HepG2 (cell line): ENCODE measurements around the gene CEP131. TPM values are rescaled to one million over a fixed set of nuclear protein-coding genes. Genes with fewer than 3 reads are reported as not detected.

ENCODE experiments used
- ATAC-seq: fragments of 200-7000 bp; cut with Tn5 transposase; 3 replicates; pipeline ENCODE4 v1.9.1; 2020; ENCODE audit warnings: mild to moderate bottlenecking, moderate library complexity
- BruUV-seq: library from RNA; stranded (reverse); fragments of 400-500 nt; replicated peaks from 2 replicates; lab custom pipeline; 2021; lab: Mats Ljungman, UMichigan
- CTCF ChIA-PET: fragments of 300-600 bp; formaldehyde crosslinking; extraction: SDS; loops from one replicate; lab custom pipeline; 2021; ENCODE audit warnings: low total read pairs, inconsistent platforms, low intra/inter-chr PET ratio; lab: Yijun Ruan, JAX
- POLR2A ChIA-PET: fragments of 350-600 bp; sonication (Branson Sonifier 250); formaldehyde crosslinking; loops from one replicate; lab custom pipeline; 2020; ENCODE audit warnings: antibody characterized with exemption, inconsistent platforms; lab: Yijun Ruan, JAX
- DNase-seq: peaks from one replicate; pipeline ENCODE4 v3.0.0-alpha.2; 2015; ENCODE audit warnings: low spot score
- FAIRE-seq: peaks from 3 replicates; lab custom pipeline; 2011; peaks lifted over from hg19 to GRCh38; lab: Jason Lieb, UNC
- H2AFZ ChIP-seq: one replicate; pipeline ENCODE4 v1.6.1; 2011; ENCODE audit warnings: low read length, inconsistent platforms
- H3K27ac ChIP-seq: fragments of 300-600 bp; 3 replicates; pipeline ENCODE4 v1.8.0; 2011; ENCODE audit warnings: mixed run types, mild to moderate bottlenecking, mixed read lengths, low read length, inconsistent platforms; ENCODE audit not compliant: insufficient read depth; ENCODE audit errors: extremely low read length
- H3K27me3 ChIP-seq, 2 experiments: fragments of 200-600 bp in 1 of 2; 2 replicates in 1 of 2; 3 replicates in 1 of 2; pipeline versions ENCODE4 v1.6.0 to v1.8.0; 2011; ENCODE audit warnings: low read length in 2 of 2, mild to moderate bottlenecking in 2 of 2, moderate library complexity in 2 of 2, inconsistent platforms in 1 of 2; ENCODE audit not compliant: insufficient read depth in 2 of 2, control insufficient read depth in 1 of 2
- H3K36me3 ChIP-seq, 2 experiments: fragments of 200-600 bp in 1 of 2; replicated peaks in 1 of 2; 2 replicates in 1 of 2; 3 replicates in 1 of 2; pipeline versions ENCODE4 v1.5.1 to v1.8.0; 2011; ENCODE audit warnings: low read length in 2 of 2, inconsistent platforms in 1 of 2; ENCODE audit not compliant: insufficient read depth in 2 of 2, control insufficient read depth in 1 of 2
- H3K4me1 ChIP-seq: 2 replicates; pipeline ENCODE4 v1.5.1; 2012; ENCODE audit warnings: low read length, inconsistent platforms; ENCODE audit not compliant: insufficient read depth
- H3K4me2 ChIP-seq: 2 replicates; pipeline ENCODE4 v1.6.0; 2011; ENCODE audit warnings: low read depth, low read length, inconsistent platforms
- H3K4me3 ChIP-seq, 3 experiments: fragments of 200-600 bp in 1 of 3; sonication (generic), shearing (Covaris generic) in 1 of 3; replicated peaks in 1 of 3; 2 replicates each; pipeline ENCODE4 v1.5.1; 2011 to 2016; ENCODE audit warnings: low read length in 3 of 3, inconsistent platforms in 2 of 3, low read depth in 2 of 3, mild to moderate bottlenecking in 2 of 3, control low read depth in 1 of 3, mixed read lengths in 1 of 3; ENCODE audit not compliant: insufficient read depth in 1 of 3
- H3K79me2 ChIP-seq: one replicate; pipeline ENCODE4 v1.6.1; 2011; ENCODE audit warnings: low read length, inconsistent platforms; ENCODE audit not compliant: insufficient read depth
- H3K9ac ChIP-seq: 2 replicates; pipeline ENCODE4 v1.6.0; 2011; ENCODE audit warnings: mild to moderate bottlenecking, low read depth, low read length, inconsistent platforms; ENCODE audit not compliant: insufficient read depth
- H3K9me3 ChIP-seq: 2 replicates; pipeline ENCODE4 v1.5.1; 2012; ENCODE audit warnings: mild to moderate bottlenecking, low read length
- H4K20me1 ChIP-seq: 2 replicates; pipeline ENCODE4 v1.6.0; 2011; ENCODE audit warnings: inconsistent platforms, mild to moderate bottlenecking, low read length, moderate library complexity; ENCODE audit not compliant: insufficient read depth
- FOXP1 ChIP-seq, 2 experiments: fragments of 450-650 bp in 1 of 2; IDR thresholded peaks; 2 replicates each; pipeline ENCODE4 v1.6.1; 2017 to 2018; ENCODE audit warnings: antibody characterized with exemption in 1 of 2
- GPBP1L1 ChIP-seq: sonication (generic); formaldehyde crosslinking; IDR thresholded peaks from 2 replicates; pipeline ENCODE4 v1.5.0; 2020; ENCODE audit warnings: mild to moderate bottlenecking, missing genetic modification reagents
- IKZF1 ChIP-seq: fragments of 450-650 bp; IDR thresholded peaks from 2 replicates; pipeline ENCODE4 v1.7.1; 2016
- PRDM4 ChIP-seq: sonication (generic); formaldehyde crosslinking; IDR thresholded peaks from 2 replicates; pipeline ENCODE4 v1.9.0; 2021; ENCODE audit warnings: missing genetic modification reagents, borderline replicate concordance
- SCMH1 ChIP-seq: sonication (generic); formaldehyde crosslinking; IDR thresholded peaks from 2 replicates; pipeline ENCODE4 v1.9.0; 2021; ENCODE audit warnings: missing genetic modification reagents, mild to moderate bottlenecking, borderline replicate concordance
- SKI ChIP-seq: fragments of 450-650 bp; IDR thresholded peaks from one replicate; pipeline ENCODE4 v1.6.1; 2018; ENCODE audit warnings: mild to moderate bottlenecking; ENCODE audit not compliant: partially characterized antibody
- TBX2 ChIP-seq: sonication (generic); formaldehyde crosslinking; IDR thresholded peaks from 2 replicates; pipeline ENCODE4 v1.5.0; 2020; ENCODE audit warnings: missing genetic modification reagents, mild to moderate bottlenecking, borderline replicate concordance
- TOE1 ChIP-seq: sonication (generic); formaldehyde crosslinking; IDR thresholded peaks from 2 replicates; pipeline ENCODE4 v1.4.0; 2020; ENCODE audit warnings: mild to moderate bottlenecking, missing genetic modification reagents
- TP53 ChIP-seq: sonication (generic); formaldehyde crosslinking; conservative IDR thresholded peaks from 2 replicates; pipeline ENCODE4 v1.4.0; 2020; ENCODE audit warnings: missing genetic modification reagents
- ZFP36L2 ChIP-seq: sonication (generic); formaldehyde crosslinking; IDR thresholded peaks from 2 replicates; pipeline ENCODE4 v1.4.0; 2020; ENCODE audit warnings: missing genetic modification reagents
- ZFP41 ChIP-seq: sonication (generic); formaldehyde crosslinking; IDR thresholded peaks from 2 replicates; pipeline ENCODE4 v1.4.0; 2020; ENCODE audit warnings: mild to moderate bottlenecking, missing genetic modification reagents, borderline replicate concordance
- ZNF431 ChIP-seq: sonication (generic); formaldehyde crosslinking; IDR thresholded peaks from 2 replicates; pipeline ENCODE4 v1.9.0; 2022; ENCODE audit warnings: missing genetic modification reagents, low read depth, mild to moderate bottlenecking, borderline replicate concordance
- ZNF746 ChIP-seq: sonication (generic); formaldehyde crosslinking; IDR thresholded peaks from 2 replicates; pipeline ENCODE4 v1.8.0; 2022; ENCODE audit warnings: mild to moderate bottlenecking, missing genetic modification reagents
- WGBS: methylation state at CpG from one replicate; pipeline ENCODE4 v1.1.6; 2017; ENCODE audit warnings: low lambda C conversion rate; 5-methylcytosine and 5-hydroxymethylcytosine counted together
- in situ Hi-C: cut with HindIII; loops from 2 replicates; pipeline ENCODE4 v1.10.0; 2017; ENCODE audit warnings: low pct_unique_long_range_greater_than_20kb; ENCODE audit not compliant: extremely low pct_ligation_motif_present
- intact Hi-C: fragments of 100-400 bp; cut with micrococcal nuclease; formaldehyde crosslinking; loops from one replicate; pipeline ENCODE4 v1.10.0; 2022; ENCODE audit not compliant: unreplicated experiment
- polyA plus RNA-seq, 8 experiments: library from polyadenylated mRNA; depleted of rRNA in 3 of 8; stranded (reverse) in 7 of 8; unstranded in 1 of 8; fragments of >200 nt; fragmentation: Illumina TruSeq in 4 of 8; extraction: Trizol in 4 of 8; gene quantifications; 2 replicates each; pipeline versions ENCODE4 v1.2.1 to v1.2.3, GENCODE V29; 2011 to 2016; ENCODE audit warnings: low read depth in 4 of 8, missing spikeins in 1 of 8, mixed read lengths in 1 of 8; ENCODE audit not compliant: insufficient read depth in 1 of 8
- total RNA-seq, 5 experiments: library from RNA; depleted of rRNA; stranded (reverse); fragments of >200 nt; fragmentation: Illumina TruSeq; extraction: Trizol; gene quantifications; 2 replicates each; pipeline ENCODE4 v1.2.3, GENCODE V29; 2016; ENCODE audit warnings: low read depth in 1 of 5
- TF ChIP-seq, protein P1 (sequence below): sonication (generic); formaldehyde crosslinking; IDR thresholded peaks from 2 replicates; pipeline ENCODE4 v1.4.0; 2020; ENCODE audit warnings: mild to moderate bottlenecking, missing genetic modification reagents
- TF ChIP-seq, protein P2 (sequence below): sonication (generic); formaldehyde crosslinking; conservative IDR thresholded peaks from 2 replicates; pipeline ENCODE4 v1.8.0; 2022; ENCODE audit warnings: low read depth, missing genetic modification reagents
- TF ChIP-seq, protein P3 (sequence below): IDR thresholded peaks from 2 replicates; pipeline ENCODE4 v1.6.1; 2016; ENCODE audit warnings: low read depth

CEP131 gene
- total and polyA plus RNA-seq, 2 of the 13 experiments (the other 11 are each of a cell fraction or from before 2014, with no cell fraction given), result 5.0 to 16.8 TPM

DNA sequence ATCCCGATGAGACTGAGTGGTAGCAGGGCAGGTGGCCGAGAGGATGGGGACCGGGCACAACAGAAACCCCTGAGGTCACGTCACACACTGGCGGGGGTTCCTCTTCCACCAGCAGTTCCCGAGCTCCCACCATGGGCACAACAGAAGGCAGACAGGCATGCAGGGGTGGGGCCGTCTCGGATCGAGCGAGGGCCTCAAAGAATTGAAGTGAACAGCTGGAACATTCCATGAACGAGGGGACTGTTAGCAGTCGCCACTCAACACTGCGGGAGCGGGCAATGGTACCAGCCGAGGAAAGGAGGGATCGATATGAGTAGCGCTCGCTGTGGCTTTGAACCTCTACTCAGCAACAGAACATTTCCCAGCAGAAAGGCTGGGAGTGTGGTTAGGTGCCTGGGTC, 5.3 kb downstream of the CEP131 start (continued):
- no peak for TF ChIP-seq PRDM4 (CRISPR knock-in tag)
- no peak for TF ChIP-seq ZNF431 (CRISPR knock-in tag)
- TF ChIP-seq ZFP41, result no peak
- no peak for TF ChIP-seq TOE1 (CRISPR knock-in tag)
- TF ChIP-seq, protein P1, sequence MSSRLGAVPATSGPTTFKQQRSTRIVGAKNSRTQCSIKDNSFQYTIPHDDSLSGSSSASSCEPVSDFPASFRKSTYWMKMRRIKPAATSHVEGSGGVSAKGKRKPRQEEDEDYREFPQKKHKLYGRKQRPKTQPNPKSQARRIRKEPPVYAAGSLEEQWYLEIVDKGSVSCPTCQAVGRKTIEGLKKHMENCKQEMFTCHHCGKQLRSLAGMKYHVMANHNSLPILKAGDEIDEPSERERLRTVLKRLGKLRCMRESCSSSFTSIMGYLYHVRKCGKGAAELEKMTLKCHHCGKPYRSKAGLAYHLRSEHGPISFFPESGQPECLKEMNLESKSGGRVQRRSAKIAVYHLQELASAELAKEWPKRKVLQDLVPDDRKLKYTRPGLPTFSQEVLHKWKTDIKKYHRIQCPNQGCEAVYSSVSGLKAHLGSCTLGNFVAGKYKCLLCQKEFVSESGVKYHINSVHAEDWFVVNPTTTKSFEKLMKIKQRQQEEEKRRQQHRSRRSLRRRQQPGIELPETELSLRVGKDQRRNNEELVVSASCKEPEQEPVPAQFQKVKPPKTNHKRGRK (CRISPR knock-in tag), result no peak
- TF ChIP-seq TP53 (CRISPR knock-in tag), result no peak
- no peak for TF ChIP-seq SCMH1 (CRISPR knock-in tag)
- no peak for TF ChIP-seq TBX2 (CRISPR knock-in tag)
- TF ChIP-seq FOXP1 (IDR thresholded peaks at IDR 0.05), result no peak
- TF ChIP-seq FOXP1 (CRISPR knock-in tag; IDR thresholded peaks at IDR 0.05), result no peak

DNA sequence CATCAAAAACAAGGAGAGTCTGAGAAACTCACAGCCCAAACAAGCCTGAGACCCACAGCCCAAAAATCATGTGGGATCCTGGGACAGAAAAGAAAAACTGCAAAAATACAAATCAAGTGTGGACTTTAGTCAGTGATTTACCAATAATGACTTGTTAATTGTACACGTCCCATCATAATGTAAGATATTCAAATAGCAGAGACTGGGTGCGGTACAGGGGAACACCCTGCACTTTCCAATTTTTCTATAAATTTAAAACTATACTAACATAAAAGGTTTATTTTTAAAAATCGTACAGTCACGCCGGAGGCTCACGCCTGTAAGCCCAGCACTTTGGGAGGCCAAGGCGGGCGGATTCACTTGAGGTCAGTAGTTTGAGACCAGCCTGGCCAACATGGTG, 8.8 kb downstream of the CEP131 start:
- no TSS peak for BruUV-seq
- intact Hi-C loops (no loop called here), in situ Hi-C loops (no loop called here)
- no peak overlapping the region for H2AFZ ChIP-seq
- DNase-seq (no peak), FAIRE-seq (no peak), ATAC-seq (no peak)
- no peaks in the 10 kb centered on the region for H3K4me1 ChIP-seq
- WGBS, result 97% methylated on average over 8 of the region's 8 CpGs
- POLR2A ChIA-PET, result no interaction called here
- CTCF ChIA-PET, result no interaction called here
- no peaks in the 10 kb centered on the region for H4K20me1 ChIP-seq
- H3K27ac ChIP-seq, result no peak overlapping the region
- H3K4me2 ChIP-seq, result no peak overlapping the region
- H3K9me3 ChIP-seq, result no peaks in the 10 kb centered on the region
- H3K4me3 ChIP-seq, result no peak overlapping the region
- H3K79me2 ChIP-seq, result no peaks in the 10 kb centered on the region
- H3K27me3 ChIP-seq, result no peaks in the 10 kb centered on the region
- peaks cover 5 to 15% of the 10 kb centered on the region in 2 experiments; a peak in 4 of 5 replicates for H3K36me3 ChIP-seq
- H3K9ac ChIP-seq, result no peak overlapping the region
- TF ChIP-seq ZNF746 (CRISPR knock-in tag) (no peak), GPBP1L1 (no peak), SKI (no peak), IKZF1 (no peak), ZFP36L2 (no peak)
- TF ChIP-seq, protein P2, sequence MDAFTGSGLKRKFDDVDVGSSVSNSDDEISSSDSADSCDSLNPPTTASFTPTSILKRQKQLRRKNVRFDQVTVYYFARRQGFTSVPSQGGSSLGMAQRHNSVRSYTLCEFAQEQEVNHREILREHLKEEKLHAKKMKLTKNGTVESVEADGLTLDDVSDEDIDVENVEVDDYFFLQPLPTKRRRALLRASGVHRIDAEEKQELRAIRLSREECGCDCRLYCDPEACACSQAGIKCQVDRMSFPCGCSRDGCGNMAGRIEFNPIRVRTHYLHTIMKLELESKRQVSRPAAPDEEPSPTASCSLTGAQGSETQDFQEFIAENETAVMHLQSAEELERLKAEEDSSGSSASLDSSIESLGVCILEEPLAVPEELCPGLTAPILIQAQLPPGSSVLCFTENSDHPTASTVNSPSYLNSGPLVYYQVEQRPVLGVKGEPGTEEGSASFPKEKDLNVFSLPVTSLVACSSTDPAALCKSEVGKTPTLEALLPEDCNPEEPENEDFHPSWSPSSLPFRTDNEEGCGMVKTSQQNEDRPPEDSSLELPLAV, result no peak
- TF ChIP-seq, protein P3, sequence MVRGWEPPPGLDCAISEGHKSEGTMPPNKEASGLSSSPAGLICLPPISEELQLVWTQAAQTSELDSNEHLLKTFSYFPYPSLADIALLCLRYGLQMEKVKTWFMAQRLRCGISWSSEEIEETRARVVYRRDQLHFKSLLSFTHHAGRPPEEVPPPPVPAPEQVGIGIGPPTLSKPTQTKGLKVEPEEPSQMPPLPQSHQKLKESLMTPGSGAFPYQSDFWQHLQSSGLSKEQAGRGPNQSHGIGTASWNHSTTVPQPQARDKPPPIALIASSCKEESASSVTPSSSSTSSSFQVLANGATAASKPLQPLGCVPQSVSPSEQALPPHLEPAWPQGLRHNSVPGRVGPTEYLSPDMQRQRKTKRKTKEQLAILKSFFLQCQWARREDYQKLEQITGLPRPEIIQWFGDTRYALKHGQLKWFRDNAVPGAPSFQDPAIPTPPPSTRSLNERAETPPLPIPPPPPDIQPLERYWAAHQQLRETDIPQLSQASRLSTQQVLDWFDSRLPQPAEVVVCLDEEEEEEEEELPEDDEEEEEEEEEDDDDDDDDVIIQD (CRISPR knock-in tag), result no peak
